ENCODE data around the gene MARCHF4. TPM values are rescaled to one million over a fixed set of nuclear protein-coding genes. Genes with fewer than 3 reads are reported as not detected.

MARCHF4 gene
- total RNA-seq, 2 experiments from 2014 or later: not detected

DNA sequence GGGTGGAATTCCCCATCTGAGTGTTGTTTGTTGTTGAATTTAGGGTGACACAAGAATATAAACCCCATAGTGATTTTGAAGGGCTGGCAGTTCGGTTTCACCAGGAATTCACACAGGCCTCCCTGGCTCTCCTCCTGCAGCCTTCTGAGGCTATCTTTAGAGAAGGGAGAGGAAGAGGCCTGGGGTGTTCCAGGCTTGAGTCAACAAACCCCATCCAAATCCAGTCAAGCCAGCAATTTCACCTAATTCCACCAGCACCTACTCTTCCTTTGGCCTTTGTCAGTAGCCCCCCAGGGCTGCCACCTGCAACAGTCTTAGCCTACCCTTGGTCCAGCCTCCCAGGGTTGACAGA, 32.0 kb downstream of the MARCHF4 start:
- peaks cover 13% of the 10 kb centered on the region for H3K27me3 Mint-ChIP-seq
- ATAC-seq: no peak
- H3K27ac Mint-ChIP-seq: no peak overlapping the region
- no peaks in the 10 kb centered on the region for H3K9me3 Mint-ChIP-seq (ENCODE audit: low read depth)
- no peaks in the 10 kb centered on the region for H3K4me1 Mint-ChIP-seq
- CTCF ChIA-PET: no interaction called here
- H3K4me3 Mint-ChIP-seq: no peak overlapping the region
- DNase-seq: no peak
- no peaks in the 10 kb centered on the region for H3K36me3 Mint-ChIP-seq

DNA sequence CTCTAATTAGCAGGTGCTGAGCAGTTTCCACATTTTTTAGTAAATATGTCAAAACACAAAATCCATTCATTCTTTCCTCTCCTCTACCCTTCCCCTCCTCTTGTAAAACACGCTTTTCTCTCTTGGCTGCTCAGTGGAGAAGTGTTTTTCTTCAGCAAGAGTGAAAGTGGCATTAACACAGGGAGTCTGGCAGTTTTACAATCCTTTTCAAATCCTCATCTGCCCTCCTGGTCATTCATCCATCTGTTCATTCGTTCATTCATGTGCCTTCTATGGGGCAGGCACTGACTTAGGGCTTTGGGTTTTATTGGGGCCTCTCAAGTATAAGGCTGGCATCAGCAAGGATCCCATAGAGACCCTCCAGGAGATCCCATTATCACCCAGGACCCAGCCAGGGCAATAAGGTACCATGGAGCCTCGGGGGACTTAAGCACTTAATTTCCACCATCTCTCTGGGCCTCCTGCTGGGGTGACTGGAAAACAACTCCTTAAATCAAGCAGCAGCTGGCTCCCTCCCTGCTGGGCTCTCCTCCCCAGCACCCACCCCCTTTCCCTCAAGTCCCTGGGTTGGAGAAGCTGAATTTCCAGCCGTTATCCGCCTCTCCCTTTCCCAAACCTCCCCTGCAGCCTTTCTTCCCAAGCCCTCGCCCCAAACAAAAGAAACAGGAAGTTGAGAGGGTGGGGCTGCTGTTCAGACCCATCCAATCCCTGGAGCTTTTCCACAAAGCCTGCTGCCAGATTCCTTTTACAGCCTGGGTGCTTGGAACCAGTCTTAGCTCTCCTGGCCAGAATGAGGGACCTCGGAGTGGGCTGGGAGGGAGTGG, 32.6 kb downstream of the MARCHF4 start:
- Mint-ChIP-seq H3K4me3 (no peak overlapping the region), H3K36me3 (no peaks in the 10 kb centered on the region), H3K27ac (no peak overlapping the region), H3K4me1 (no peaks in the 10 kb centered on the region), H3K27me3 (peaks cover 14% of the 10 kb centered on the region), H3K9me3 (ENCODE audit: low read depth) (no peaks in the 10 kb centered on the region)
- CTCF ChIA-PET: no interaction called here
- DNase-seq (no peak), ATAC-seq (no peak)

DNA sequence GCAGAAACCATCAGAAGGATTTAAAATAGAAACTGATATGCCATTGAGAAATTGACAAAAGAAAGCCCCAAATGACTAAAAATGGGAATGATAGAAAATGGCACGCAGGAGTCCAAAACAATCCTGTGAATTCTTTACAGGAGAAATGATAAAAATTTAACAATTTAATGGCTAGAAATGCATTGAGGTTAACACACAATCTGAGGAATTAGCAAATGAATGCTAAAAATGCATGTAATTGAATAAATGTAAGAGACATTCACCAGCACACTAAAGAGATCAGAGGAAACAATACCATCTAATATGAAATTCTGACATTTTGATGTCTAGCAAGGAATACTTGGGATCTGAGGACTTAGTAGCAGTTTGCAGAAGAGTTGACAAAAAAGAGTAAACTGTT, 37.0 kb downstream of the MARCHF4 start:
- CTCF ChIA-PET: no interaction called here
- H3K4me1 Mint-ChIP-seq: no peaks in the 10 kb centered on the region
- peaks cover 17% of the 10 kb centered on the region for H3K27me3 Mint-ChIP-seq
- DNase-seq: no peak
- ATAC-seq: no peak
- no peaks in the 10 kb centered on the region for H3K9me3 Mint-ChIP-seq (ENCODE audit: low read depth)
- no peak overlapping the region for H3K27ac Mint-ChIP-seq
- no peaks in the 10 kb centered on the region for H3K36me3 Mint-ChIP-seq
- H3K4me3 Mint-ChIP-seq: no peak overlapping the region

DNA sequence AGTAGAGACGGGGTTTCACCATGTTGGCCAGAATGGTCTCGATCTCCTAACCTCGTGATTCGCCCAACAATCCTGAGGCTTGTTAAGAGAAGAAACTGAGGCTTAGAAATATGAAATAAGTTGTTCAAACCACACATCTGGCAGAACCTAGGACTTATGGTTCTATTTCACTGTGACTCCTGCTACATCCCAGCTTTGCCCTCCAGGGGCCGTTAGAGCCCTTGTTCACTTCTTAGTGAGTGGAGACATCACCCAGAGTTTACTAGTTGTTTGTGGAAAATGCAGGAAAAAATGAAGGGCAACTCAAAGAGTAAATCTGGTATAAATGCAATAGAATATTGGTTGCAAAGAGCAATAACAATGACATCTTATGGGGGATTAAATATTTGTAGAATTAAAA, 43.9 kb downstream of the MARCHF4 start:
- ATAC-seq (no peak), DNase-seq (no peak)
- Mint-ChIP-seq H3K27ac (no peak overlapping the region), H3K4me1 (no peaks in the 10 kb centered on the region), H3K36me3 (no peaks in the 10 kb centered on the region), H3K9me3 (ENCODE audit: low read depth) (no peaks in the 10 kb centered on the region), H3K4me3 (no peak overlapping the region), H3K27me3 (peaks cover 9% of the 10 kb centered on the region)
- CTCF ChIA-PET: interaction anchor here (2.1 kb wide), 1 partner anchor 76 kb away, joined by 12 read pairs; no protein-coding TSS in a partner anchor

DNA sequence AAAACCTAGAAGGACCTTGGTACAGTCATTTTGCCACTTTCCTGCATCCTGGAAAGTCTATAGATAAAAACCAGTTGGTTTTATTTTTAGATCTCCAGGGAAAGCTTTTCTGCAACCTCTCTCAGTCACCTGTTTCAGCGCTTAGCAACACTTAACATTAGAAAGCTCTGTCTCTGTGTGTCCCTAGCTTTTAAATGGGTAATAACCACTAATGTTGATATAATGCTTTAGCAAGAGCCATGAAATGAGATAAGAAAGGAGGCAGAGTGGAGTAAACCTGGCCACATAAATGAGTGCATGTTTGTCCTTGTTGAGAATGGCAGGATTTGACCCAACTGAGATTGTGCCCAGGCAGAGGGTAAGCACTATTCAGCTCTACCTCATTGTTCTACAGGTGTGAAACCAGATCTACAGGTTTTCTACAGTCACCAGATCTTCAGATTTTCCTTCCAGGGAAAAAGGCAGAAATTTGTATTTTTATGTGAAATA, 44.8 kb downstream of the MARCHF4 start:
- H3K27ac Mint-ChIP-seq: no peak overlapping the region
- H3K27me3 Mint-ChIP-seq: peaks cover 12% of the 10 kb centered on the region
- no peaks in the 10 kb centered on the region for H3K36me3 Mint-ChIP-seq
- H3K9me3 Mint-ChIP-seq (ENCODE audit: low read depth): no peaks in the 10 kb centered on the region
- DNase-seq (no peak), ATAC-seq (no peak)
- CTCF ChIA-PET: interaction anchor here (2.1 kb wide), 1 partner anchor 77 kb away, joined by 12 read pairs; no protein-coding TSS in a partner anchor
- no peak overlapping the region for H3K4me3 Mint-ChIP-seq
- no peaks in the 10 kb centered on the region for H3K4me1 Mint-ChIP-seq

Other genes with a start within 250 kb of the MARCHF4 start
- 10 to 100 TPM; 29.6 to 30.7 TPM for gene SMARCAL1, start 40.0 kb upstream of the MARCHF4 start, total RNA-seq
- 1,000 to 10,000 TPM; 2,001 to 2,301 TPM for gene RPL37A, start 126.4 kb upstream of the MARCHF4 start, total RNA-seq

Measured in activated CD8-positive, alpha-beta memory T cell treated with anti-CD3 and anti-CD28 coated beads, Interleukin-2, amount 10 ng/mL, durations not matched to agents 7 days and 5 days (primary cell).